Type B pancreatic cell (in vitro differentiated cells): Measurements from ENCODE around the gene SPATA46. TPM values are rescaled to one million over a fixed set of nuclear protein-coding genes. Genes with fewer than 3 reads are reported as not detected.

Experiments
- DNase-seq: peaks from one replicate; pipeline ENCODE4 v3.0.0; 2021; ENCODE audit warnings: mixed read lengths; ENCODE audit not compliant: unreplicated experiment; ENCODE audit errors: extremely low spot score
- H3K27ac Mint-ChIP-seq: 2 replicates; pipeline ENCODE4 v1.8.0; 2021; ENCODE audit warnings: mild to moderate bottlenecking, mixed read lengths
- H3K27me3 Mint-ChIP-seq: 2 replicates; pipeline ENCODE4 v1.8.0; 2021; ENCODE audit warnings: mixed read lengths
- H3K36me3 Mint-ChIP-seq: 2 replicates; pipeline ENCODE4 v1.8.0; 2021; ENCODE audit warnings: mixed read lengths
- H3K4me1 Mint-ChIP-seq: one replicate; pipeline ENCODE4 v1.8.0; 2021; ENCODE audit warnings: mixed read lengths; ENCODE audit not compliant: unreplicated experiment
- H3K4me3 Mint-ChIP-seq: 2 replicates; pipeline ENCODE4 v1.8.0; 2021; ENCODE audit warnings: mild to moderate bottlenecking, mixed read lengths
- H3K9me3 Mint-ChIP-seq: 2 replicates; pipeline ENCODE4 v1.8.0; 2021; ENCODE audit warnings: mixed read lengths
- CTCF ChIP-seq: fragments of 200-600 bp; sonication (generic); conservative IDR thresholded peaks from 2 replicates; pipeline ENCODE4 v1.5.0; 2021; ENCODE audit warnings: antibody characterized with exemption, mild to moderate bottlenecking
- total RNA-seq: library from RNA; stranded (reverse); gene quantifications from 2 replicates; pipeline ENCODE4 v1.2.1, GENCODE V29; 2021; ENCODE audit warnings: low replicate concordance

SPATA46 gene
- total RNA-seq, 1 donor from 2014 or later, result not detected

GRCh38 chr1:162347281-162347680 is 29.4 kb downstream of the SPATA46 start:
- Mint-ChIP-seq H3K4me1 (peaks cover 16% of the 10 kb centered on the region), H3K36me3 (peaks cover 13% of the 10 kb centered on the region), H3K27ac (no peak overlapping the region), H3K9me3 (peaks cover 5% of the 10 kb centered on the region), H3K27me3 (no peaks in the 10 kb centered on the region), H3K4me3 (no peak overlapping the region)
- DNase-seq, result no peak
- TF ChIP-seq CTCF, result no peak

- H3K4me1 Mint-ChIP-seq, result peaks cover 10% of the 10 kb centered on the region
- no peak for TF ChIP-seq CTCF
- peaks cover 9% of the 10 kb centered on the region for H3K36me3 Mint-ChIP-seq
- no peaks in the 10 kb centered on the region for H3K9me3 Mint-ChIP-seq
- DNase-seq, result no peak
- no peak overlapping the region for H3K4me3 Mint-ChIP-seq
- no peaks in the 10 kb centered on the region for H3K27me3 Mint-ChIP-seq
- no peak overlapping the region for H3K27ac Mint-ChIP-seq
Observed at GRCh38 chr1:162343470-162343869, 33.2 kb downstream of the SPATA46 start.

GRCh38 chr1:162342452-162342983 is 34.1 kb downstream of the SPATA46 start:
- no peaks in the 10 kb centered on the region for H3K9me3 Mint-ChIP-seq
- peaks cover 6% of the 10 kb centered on the region for H3K4me1 Mint-ChIP-seq
- DNase-seq, result no peak
- no peak overlapping the region for H3K27ac Mint-ChIP-seq
- H3K27me3 Mint-ChIP-seq, result no peaks in the 10 kb centered on the region
- H3K4me3 Mint-ChIP-seq, result no peak overlapping the region
- peaks cover 5% of the 10 kb centered on the region for H3K36me3 Mint-ChIP-seq
- TF ChIP-seq CTCF, result no peak

GRCh38 chr1:162336621-162337285 is 39.9 kb downstream of the SPATA46 start:
- peaks cover 3% of the 10 kb centered on the region for H3K36me3 Mint-ChIP-seq
- H3K4me3 Mint-ChIP-seq, result no peak overlapping the region
- no peak overlapping the region for H3K27ac Mint-ChIP-seq
- H3K27me3 Mint-ChIP-seq, result no peaks in the 10 kb centered on the region
- TF ChIP-seq CTCF, result no peak
- no peak for DNase-seq
- H3K4me1 Mint-ChIP-seq, result no peaks in the 10 kb centered on the region
- no peaks in the 10 kb centered on the region for H3K9me3 Mint-ChIP-seq

GRCh38 chr1:162335126-162335525 is 41.5 kb downstream of the SPATA46 start:
- H3K4me1 Mint-ChIP-seq, result peaks cover 3% of the 10 kb centered on the region
- H3K4me3 Mint-ChIP-seq, result no peak overlapping the region
- H3K9me3 Mint-ChIP-seq, result no peaks in the 10 kb centered on the region
- no peaks in the 10 kb centered on the region for H3K27me3 Mint-ChIP-seq
- no peak for DNase-seq
- TF ChIP-seq CTCF, result no peak
- H3K27ac Mint-ChIP-seq, result no peak overlapping the region
- H3K36me3 Mint-ChIP-seq, result no peaks in the 10 kb centered on the region
